SK-N-MC (cell line): ENCODE measurements around the gene NUDCD2.

ENCODE experiments used
- EZH2 ChIP-seq: fragments of 200-600 bp; sonication (generic); IDR thresholded peaks from one replicate; pipeline ENCODE4 v1.6.1; 2017; ENCODE audit warnings: antibody characterized with exemption
- FOXP2 ChIP-seq: optimal IDR thresholded peaks from 2 replicates; pipeline ENCODE3; 2011; ENCODE audit warnings: mild to moderate bottlenecking, moderate library complexity; ENCODE audit not compliant: insufficient read depth; ENCODE audit errors: extremely low read length, control extremely low read depth
- POLR2AphosphoS5 ChIP-seq: IDR thresholded peaks from 2 replicates; pipeline ENCODE4 v1.6.1; 2012; ENCODE audit warnings: mild to moderate bottlenecking, low read depth, low read length, borderline replicate concordance

GRCh38 chr5:163496286-163496685 lies 36.4 kb upstream of the NUDCD2 start:
- TF ChIP-seq POLR2AphosphoS5 (no peak), EZH2 (no peak), FOXP2 (no peak)
